OCI-LY3 (cell line): ENCODE data around the gene BIRC7.

ENCODE experiments used
- CTCF ChIP-seq: fragments of 200-600, 300-600 bp; sonication (generic); IDR thresholded peaks from 2 replicates; pipeline ENCODE4 v1.5.1; 2014; ENCODE audit warnings: antibody characterized with exemption, low read length, low read depth
- EZH2phosphoT487 ChIP-seq: fragments of 200-600 bp; shearing (Covaris generic); IDR thresholded peaks from 2 replicates; pipeline ENCODE4 v1.6.1; 2018; ENCODE audit warnings: antibody characterized with exemption, mixed run types, low read depth

- TF ChIP-seq CTCF (no peak), EZH2phosphoT487 (no peak)
These were observed 7.0 kb downstream of the BIRC7 start for GRCh38 chr20:63242736-63243135.
